ENCODE results near the gene APEH.

APEH gene

GRCh38 chr3:49715611-49716121 is 41.5 kb downstream of the APEH start:
- no peak for DNase-seq

- DNase-seq, result no peak
Observed at GRCh38 chr3:49716169-49716568, 42.0 kb downstream of the APEH start.

GRCh38 chr3:49716691-49717210 is 42.6 kb downstream of the APEH start:
- DNase-seq, result no peak

- no peak for DNase-seq
Observed at GRCh38 chr3:49717211-49717958, 43.2 kb downstream of the APEH start.

- no peak for DNase-seq
Observed at GRCh38 chr3:49717959-49718857, 44.1 kb downstream of the APEH start.

- peak in 1 of 2 experiments; percentile 35 for DNase-seq
Observed at GRCh38 chr3:49718858-49719213, 44.7 kb downstream of the APEH start.

GRCh38 chr3:49719214-49719884 is 45.2 kb downstream of the APEH start, which contains the start of gene AMIGO3:
AMIGO3 (minus strand) TSS chr3:49719684; CDS start chr3:49719465, 219 bp downstream.
- DNase-seq, result peak; percentile 73 to 96

- DNase-seq, result no peak
Observed at GRCh38 chr3:49720855-49721595, 46.9 kb downstream of the APEH start.

- no peak for DNase-seq
Observed at GRCh38 chr3:49721596-49721895, 47.4 kb downstream of the APEH start.

GRCh38 chr3:49721896-49722781 is 48.0 kb downstream of the APEH start:
- no peak for DNase-seq

- no peak for DNase-seq
Observed at GRCh38 chr3:49722896-49723295, 48.7 kb downstream of the APEH start.

- peak; percentile 29 to 59 for DNase-seq
Observed at GRCh38 chr3:49723296-49723627, 49.1 kb downstream of the APEH start.

GRCh38 chr3:49723628-49724551 is 49.7 kb downstream of the APEH start, which contains the start of gene GMPPB:
GMPPB (minus strand) TSS chr3:49723951; CDS start chr3:49723726, 225 bp downstream.
- DNase-seq, result peak; percentile 86 to 98

GRCh38 chr3:49724586-49724985 is 50.4 kb downstream of the APEH start:
- no peak for DNase-seq

- DNase-seq, result no peak
Observed at GRCh38 chr3:49725906-49726681, 51.9 kb downstream of the APEH start.

GRCh38 chr3:49727154-49727923 is 53.2 kb downstream of the APEH start:
- DNase-seq, result no peak

GRCh38 chr3:49727924-49728361 is 53.8 kb downstream of the APEH start:
- DNase-seq, result no peak

- DNase-seq, result no peak
Observed at GRCh38 chr3:49729966-49730609, 55.9 kb downstream of the APEH start.
